Panc1 (cell line): ENCODE results near the gene ASF1B. TPM values are rescaled to one million over a fixed set of nuclear protein-coding genes. Genes with fewer than 3 reads are reported as not detected.

Experiments used
- ATAC-seq: fragments of 200-7000 bp; cut with Tn5 transposase; 2 replicates; pipeline ENCODE4 v1.9.1; 2020; ENCODE audit warnings: mild to moderate bottlenecking, moderate library complexity
- BruUV-seq: library from RNA; stranded (reverse); fragments of 400-500 nt; replicated peaks from 2 replicates; lab custom pipeline; 2021; lab: Mats Ljungman, UMichigan
- CTCF ChIA-PET: fragments of 300-600 bp; sonication (Branson Sonifier 250); formaldehyde crosslinking; loops from one replicate; lab custom pipeline; 2022; ENCODE audit warnings: antibody characterized with exemption; lab: Charles Lee
- POLR2A ChIA-PET: fragments of 300-600 bp; sonication (Branson Sonifier 250); formaldehyde crosslinking; loops from one replicate; lab custom pipeline; 2022; ENCODE audit warnings: antibody characterized with exemption; lab: Charles Lee
- DNase-seq: peaks from one replicate; pipeline ENCODE4 v3.0.0-alpha.2; 2010; ENCODE audit warnings: low read depth, low spot score
- H3K27ac ChIP-seq: 2 replicates; pipeline ENCODE4 v1.5.1; 2011; ENCODE audit warnings: mild to moderate bottlenecking, low read length, inconsistent platforms
- H3K27me3 ChIP-seq: fragments of 200-500 bp; sonication (Bioruptor generic); 2 replicates; pipeline ENCODE4 v1.6.0; 2014; ENCODE audit warnings: low read length, inconsistent platforms; ENCODE audit not compliant: control insufficient read depth, insufficient read depth
- H3K36me3 ChIP-seq: fragments of 200-500 bp; sonication (Bioruptor generic); 2 replicates; pipeline ENCODE4 v1.5.1; 2014; ENCODE audit warnings: inconsistent platforms, mild to moderate bottlenecking, low read length, moderate library complexity; ENCODE audit not compliant: control insufficient read depth, insufficient read depth
- H3K4me1 ChIP-seq: 2 replicates; pipeline ENCODE4 v1.5.1; 2011; ENCODE audit warnings: inconsistent platforms, mild to moderate bottlenecking, low read length, moderate library complexity; ENCODE audit not compliant: control insufficient read depth, insufficient read depth
- H3K4me3 ChIP-seq, 2 experiments: 2 replicates each; pipeline ENCODE4 v1.5.1; 2011 to 2012; ENCODE audit warnings: low read depth in 2 of 2, low read length in 2 of 2, mild to moderate bottlenecking in 2 of 2, inconsistent platforms in 1 of 2, moderate library complexity in 1 of 2
- H3K9me3 ChIP-seq: fragments of 200-500 bp; sonication (Bioruptor generic); 2 replicates; pipeline ENCODE4 v1.5.1; 2014; ENCODE audit warnings: low read depth, mild to moderate bottlenecking, inconsistent platforms, low read length, moderate library complexity; ENCODE audit not compliant: control insufficient read depth, insufficient read depth
- POLR2AphosphoS5 ChIP-seq: IDR thresholded peaks from 2 replicates; pipeline ENCODE4 v1.6.1; 2012; ENCODE audit warnings: mild to moderate bottlenecking, low read depth, low read length, moderate library complexity
- SIN3A ChIP-seq: IDR thresholded peaks from 2 replicates; pipeline ENCODE4 v1.6.1; 2012; ENCODE audit warnings: low read depth, mild to moderate bottlenecking, low read length, moderate library complexity, borderline replicate concordance; ENCODE audit not compliant: insufficient read depth
- TCF7L2 ChIP-seq: IDR thresholded peaks from 2 replicates; pipeline ENCODE4 v1.6.1; 2011; ENCODE audit warnings: mild to moderate bottlenecking, low read depth, low read length, inconsistent platforms
- in situ Hi-C: cut with HindIII; loops from 2 replicates; pipeline ENCODE4 v1.10.0; 2016; ENCODE audit warnings: low sequenced_read_pairs, low pct_unique_long_range_greater_than_20kb
- intact Hi-C: fragments of 100-400 bp; cut with micrococcal nuclease; formaldehyde crosslinking; loops from one replicate; pipeline ENCODE4 v1.10.0; 2022; ENCODE audit not compliant: unreplicated experiment
- total RNA-seq: library from RNA; stranded (reverse); gene quantifications from one replicate; pipeline ENCODE4 v1.2.1, GENCODE V29; 2021; ENCODE audit not compliant: unreplicated experiment
- TF ChIP-seq, protein P1 (sequence below): fragments of 450-650 bp; IDR thresholded peaks from 2 replicates; pipeline ENCODE4 v1.5.1; 2017; ENCODE audit warnings: mild to moderate bottlenecking
- TF ChIP-seq, protein P2 (sequence below), 2 experiments: IDR thresholded peaks; 2 replicates each; pipeline ENCODE4 v1.6.1; 2011 to 2012; ENCODE audit warnings: low read depth in 2 of 2, control low read depth in 1 of 2, low read length in 1 of 2, mild to moderate bottlenecking in 1 of 2, moderate library complexity in 1 of 2; ENCODE audit not compliant: insufficient read depth in 1 of 2

ASF1B gene
- total RNA-seq, 1 experiment from 2014 or later, result 35.4 TPM

DNA sequence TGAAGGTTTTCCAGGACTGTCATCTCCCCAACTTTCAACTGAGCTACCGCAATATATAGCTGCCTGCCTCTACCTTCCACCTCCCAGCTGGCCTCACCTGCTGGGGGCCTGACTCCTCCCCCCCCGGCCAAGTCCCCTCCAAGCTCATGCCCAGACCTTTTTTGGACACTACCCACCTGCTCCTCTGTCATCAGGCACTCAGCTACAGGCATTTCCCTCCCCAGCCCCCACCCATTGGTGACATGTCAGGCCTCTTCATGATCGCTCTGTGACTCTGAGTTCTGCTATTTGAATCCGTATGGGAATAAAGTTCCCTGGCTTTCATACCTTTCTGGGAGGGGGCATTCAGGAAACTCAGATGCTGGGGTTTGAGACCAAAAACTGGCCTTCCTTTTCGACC is 20.6 kb downstream of the ASF1B start:
- CTCF ChIA-PET, result no interaction called here
- Histone ChIP-seq H3K4me1 (peaks cover 42% of the 10 kb centered on the region), H3K9me3 (no peaks in the 10 kb centered on the region), H3K36me3 (no peaks in the 10 kb centered on the region), H3K27ac (no peak overlapping the region), H3K4me3 (no peak overlapping the region; a peak in 1 of 4 replicates), H3K27me3 (no peaks in the 10 kb centered on the region)
- POLR2A ChIA-PET, result interaction anchor here (0.6 to 0.9 kb wide), 2 partner anchors 13 to 19 kb away, joined by 3 to 5 read pairs; no protein-coding TSS in a partner anchor
- intact Hi-C loops, result no loop called here
- no peak for TF ChIP-seq TCF7L2
- TF ChIP-seq, protein P1, sequence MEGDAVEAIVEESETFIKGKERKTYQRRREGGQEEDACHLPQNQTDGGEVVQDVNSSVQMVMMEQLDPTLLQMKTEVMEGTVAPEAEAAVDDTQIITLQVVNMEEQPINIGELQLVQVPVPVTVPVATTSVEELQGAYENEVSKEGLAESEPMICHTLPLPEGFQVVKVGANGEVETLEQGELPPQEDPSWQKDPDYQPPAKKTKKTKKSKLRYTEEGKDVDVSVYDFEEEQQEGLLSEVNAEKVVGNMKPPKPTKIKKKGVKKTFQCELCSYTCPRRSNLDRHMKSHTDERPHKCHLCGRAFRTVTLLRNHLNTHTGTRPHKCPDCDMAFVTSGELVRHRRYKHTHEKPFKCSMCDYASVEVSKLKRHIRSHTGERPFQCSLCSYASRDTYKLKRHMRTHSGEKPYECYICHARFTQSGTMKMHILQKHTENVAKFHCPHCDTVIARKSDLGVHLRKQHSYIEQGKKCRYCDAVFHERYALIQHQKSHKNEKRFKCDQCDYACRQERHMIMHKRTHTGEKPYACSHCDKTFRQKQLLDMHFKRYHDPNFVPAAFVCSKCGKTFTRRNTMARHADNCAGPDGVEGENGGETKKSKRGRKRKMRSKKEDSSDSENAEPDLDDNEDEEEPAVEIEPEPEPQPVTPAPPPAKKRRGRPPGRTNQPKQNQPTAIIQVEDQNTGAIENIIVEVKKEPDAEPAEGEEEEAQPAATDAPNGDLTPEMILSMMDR, result no peak
- TF ChIP-seq POLR2AphosphoS5, result no peak
- no peak for TF ChIP-seq SIN3A
- TF ChIP-seq, protein P2, sequence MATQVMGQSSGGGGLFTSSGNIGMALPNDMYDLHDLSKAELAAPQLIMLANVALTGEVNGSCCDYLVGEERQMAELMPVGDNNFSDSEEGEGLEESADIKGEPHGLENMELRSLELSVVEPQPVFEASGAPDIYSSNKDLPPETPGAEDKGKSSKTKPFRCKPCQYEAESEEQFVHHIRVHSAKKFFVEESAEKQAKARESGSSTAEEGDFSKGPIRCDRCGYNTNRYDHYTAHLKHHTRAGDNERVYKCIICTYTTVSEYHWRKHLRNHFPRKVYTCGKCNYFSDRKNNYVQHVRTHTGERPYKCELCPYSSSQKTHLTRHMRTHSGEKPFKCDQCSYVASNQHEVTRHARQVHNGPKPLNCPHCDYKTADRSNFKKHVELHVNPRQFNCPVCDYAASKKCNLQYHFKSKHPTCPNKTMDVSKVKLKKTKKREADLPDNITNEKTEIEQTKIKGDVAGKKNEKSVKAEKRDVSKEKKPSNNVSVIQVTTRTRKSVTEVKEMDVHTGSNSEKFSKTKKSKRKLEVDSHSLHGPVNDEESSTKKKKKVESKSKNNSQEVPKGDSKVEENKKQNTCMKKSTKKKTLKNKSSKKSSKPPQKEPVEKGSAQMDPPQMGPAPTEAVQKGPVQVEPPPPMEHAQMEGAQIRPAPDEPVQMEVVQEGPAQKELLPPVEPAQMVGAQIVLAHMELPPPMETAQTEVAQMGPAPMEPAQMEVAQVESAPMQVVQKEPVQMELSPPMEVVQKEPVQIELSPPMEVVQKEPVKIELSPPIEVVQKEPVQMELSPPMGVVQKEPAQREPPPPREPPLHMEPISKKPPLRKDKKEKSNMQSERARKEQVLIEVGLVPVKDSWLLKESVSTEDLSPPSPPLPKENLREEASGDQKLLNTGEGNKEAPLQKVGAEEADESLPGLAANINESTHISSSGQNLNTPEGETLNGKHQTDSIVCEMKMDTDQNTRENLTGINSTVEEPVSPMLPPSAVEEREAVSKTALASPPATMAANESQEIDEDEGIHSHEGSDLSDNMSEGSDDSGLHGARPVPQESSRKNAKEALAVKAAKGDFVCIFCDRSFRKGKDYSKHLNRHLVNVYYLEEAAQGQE (IDR thresholded peaks at IDR 0.05; ENCODE audit: insufficient read depth in 1 of 2, low read depth in 2 of 2, low read length in 1 of 2), result no peak
- DNase-seq, result no peak
- in situ Hi-C loops, result no loop called here
- ATAC-seq, result no peak
- BruUV-seq, result no TSS peak

GRCh38 chr19:14114854-14115253 is 21.5 kb downstream of the ASF1B start:
- Histone ChIP-seq H3K27me3 (no peaks in the 10 kb centered on the region), H3K4me3 (no peak overlapping the region), H3K9me3 (no peaks in the 10 kb centered on the region), H3K27ac (no peak overlapping the region), H3K36me3 (no peaks in the 10 kb centered on the region), H3K4me1 (peaks cover 42% of the 10 kb centered on the region)
- BruUV-seq, result no TSS peak
- CTCF ChIA-PET, result interaction anchor here (0.7 to 1.5 kb wide), 3 partner anchors 16 to 39 kb away, joined by 3 to 5 read pairs (median 3); partner anchors contain the start of gene ASF1B
- no peak for TF ChIP-seq TCF7L2
- TF ChIP-seq, protein P1, result peak; percentile 79
- TF ChIP-seq POLR2AphosphoS5, result no peak
- TF ChIP-seq SIN3A, result no peak
- TF ChIP-seq, protein P2 (IDR thresholded peaks at IDR 0.05; ENCODE audit: insufficient read depth in 1 of 2, low read depth in 2 of 2, low read length in 1 of 2), result no peak
- in situ Hi-C loops (no loop called here), intact Hi-C loops (no loop called here)
- ATAC-seq (no peak), DNase-seq (no peak)
- POLR2A ChIA-PET, result interaction anchor here (0.6 to 0.9 kb wide), 2 partner anchors 12 to 216 kb away, joined by 3 to 4 read pairs; no protein-coding TSS in a partner anchor
